ENCODE data around the gene RIMS1.

The RIMS1 gene

GRCh38 chr6:72061286-72061685, 174.9 kb downstream of the RIMS1 start:
- DNase-seq (ENCODE audit: low spot score): no peak
- in situ Hi-C loops (cut with MboI; ENCODE audit: low sequenced_read_pairs, unreplicated experiment): no loop called here
- TF ChIP-seq CTCF (IDR thresholded peaks at IDR 0.05; ENCODE audit: borderline replicate concordance, control extremely low read depth, extremely low read depth, insufficient read depth, missing control alignments): no peak

- TF ChIP-seq CTCF (IDR thresholded peaks at IDR 0.05; ENCODE audit: borderline replicate concordance, control extremely low read depth, extremely low read depth, insufficient read depth, missing control alignments): no peak
- in situ Hi-C loops (cut with MboI; ENCODE audit: low sequenced_read_pairs, unreplicated experiment): no loop called here
- DNase-seq (ENCODE audit: low spot score): no peak
These were observed 178.1 kb downstream of the RIMS1 start for GRCh38 chr6:72064399-72064975.

GRCh38 chr6:72078096-72078495, 191.7 kb downstream of the RIMS1 start:
- DNase-seq (ENCODE audit: low spot score): no peak
- in situ Hi-C loops (cut with MboI; ENCODE audit: low sequenced_read_pairs, unreplicated experiment): loop anchor here (25.0 kb wide), 3 partner anchors 466 to 691 kb away; no protein-coding TSS in a partner anchor
- no peak for TF ChIP-seq CTCF (IDR thresholded peaks at IDR 0.05; ENCODE audit: borderline replicate concordance, control extremely low read depth, extremely low read depth, insufficient read depth, missing control alignments)

GRCh38 chr6:72080260-72080941, 194.1 kb downstream of the RIMS1 start:
- no peak for DNase-seq (ENCODE audit: low spot score)
- no peak for TF ChIP-seq CTCF (IDR thresholded peaks at IDR 0.05; ENCODE audit: borderline replicate concordance, control extremely low read depth, extremely low read depth, insufficient read depth, missing control alignments)
- in situ Hi-C loops (cut with MboI; ENCODE audit: low sequenced_read_pairs, unreplicated experiment): loop anchor here (25.0 kb wide), 3 partner anchors 468 to 693 kb away; no protein-coding TSS in a partner anchor

GRCh38 chr6:72081871-72082270, 195.5 kb downstream of the RIMS1 start:
- TF ChIP-seq CTCF (IDR thresholded peaks at IDR 0.05; ENCODE audit: borderline replicate concordance, control extremely low read depth, extremely low read depth, insufficient read depth, missing control alignments): no peak
- DNase-seq (ENCODE audit: low spot score): no peak
- in situ Hi-C loops (cut with MboI; ENCODE audit: low sequenced_read_pairs, unreplicated experiment): loop anchor here (25.0 kb wide), 3 partner anchors 470 to 695 kb away; no protein-coding TSS in a partner anchor

- TF ChIP-seq CTCF (IDR thresholded peaks at IDR 0.05; ENCODE audit: borderline replicate concordance, control extremely low read depth, extremely low read depth, insufficient read depth, missing control alignments): no peak
- DNase-seq (ENCODE audit: low spot score): no peak
- in situ Hi-C loops (cut with MboI; ENCODE audit: low sequenced_read_pairs, unreplicated experiment): loop anchor here (25.0 kb wide), 3 partner anchors 472 to 697 kb away; no protein-coding TSS in a partner anchor
These were observed 197.6 kb downstream of the RIMS1 start for GRCh38 chr6:72083976-72084375.

Measured in GM13976 (cell line).